Skeletal muscle tissue (tissue), 4 donors: ENCODE measurements around the gene AATK. TPM values are rescaled to one million over a fixed set of nuclear protein-coding genes. Genes with fewer than 3 reads are reported as not detected.

ENCODE experiments used
- H3K27ac ChIP-seq: one replicate; pipeline ENCODE4 v1.7.0; 2013; ENCODE audit warnings: mild to moderate bottlenecking, low read depth, low read length, inconsistent platforms
- H3K27me3 ChIP-seq, 3 donors: one replicate each; pipeline ENCODE4 v1.7.0; 2013; ENCODE audit warnings: low read length in 3 of 3; ENCODE audit not compliant: control insufficient read depth in 3 of 3, insufficient read depth in 3 of 3
- H3K36me3 ChIP-seq, 3 donors: one replicate each; pipeline ENCODE4 v1.7.0; 2013; ENCODE audit warnings: low read length in 3 of 3; ENCODE audit not compliant: control insufficient read depth in 3 of 3, insufficient read depth in 3 of 3
- H3K4me1 ChIP-seq, 3 donors: one replicate each; pipeline ENCODE4 v1.7.0; 2013; ENCODE audit warnings: low read length in 3 of 3, mild to moderate bottlenecking in 3 of 3; ENCODE audit not compliant: control insufficient read depth in 3 of 3, insufficient read depth in 3 of 3
- H3K4me3 ChIP-seq, 3 donors: one replicate each; pipeline ENCODE4 v1.7.0; 2013; ENCODE audit warnings: low read length in 3 of 3
- H3K9ac ChIP-seq, 3 donors: one replicate each; pipeline ENCODE4 v1.7.0; 2013; ENCODE audit warnings: low read length in 3 of 3, mild to moderate bottlenecking in 3 of 3, moderate library complexity in 2 of 3, low read depth in 1 of 3
- H3K9me3 ChIP-seq, 3 donors: one replicate each; pipeline ENCODE4 v1.7.0; 2013; ENCODE audit warnings: low read length in 3 of 3; ENCODE audit not compliant: control insufficient read depth in 3 of 3
- total RNA-seq: library from RNA; depleted of rRNA; stranded (reverse); fragments of >200 nt; gene quantifications from one replicate; pipeline ENCODE4 v1.2.3, GENCODE V29; 2014
- donor health status: Osteomylitis.

The AATK gene
- 10.4 TPM for total RNA-seq

- Histone ChIP-seq H3K4me1 (peaks cover 0 to 3% (median 0%) of the 10 kb centered on the region in 3 donors), H3K27ac (no peak within 1 kb of the TSS), H3K4me3 (peak within 1 kb of the TSS in 1 of 3 donors; percentile 13), H3K9me3 (no peaks in the 10 kb centered on the region), H3K27me3 (peaks cover 40 to 60% (median 43%) of the 10 kb centered on the region in 3 donors), H3K36me3 (no peaks in the 10 kb centered on the region), H3K9ac (no peak within 1 kb of the TSS)
These were observed at the start of gene AATK for GRCh38 chr17:81166033-81166492. AATK (minus strand) TSS chr17:81166221; CDS start chr17:81165992, 229 bp downstream.

GRCh38 chr17:81213978-81214377 is 48.0 kb upstream of the AATK start:
- Histone ChIP-seq H3K36me3 (peaks cover 0 to 2% (median 0%) of the 10 kb centered on the region in 3 donors), H3K9me3 (no peaks in the 10 kb centered on the region), H3K27me3 (no peaks in the 10 kb centered on the region), H3K4me1 (no peaks in the 10 kb centered on the region), H3K4me3 (no peak overlapping the region), H3K27ac (no peak overlapping the region), H3K9ac (no peak overlapping the region)

GRCh38 chr17:81212365-81212764 is 46.3 kb upstream of the AATK start:
- Histone ChIP-seq H3K27me3 (no peaks in the 10 kb centered on the region), H3K4me3 (no peak overlapping the region), H3K4me1 (no peaks in the 10 kb centered on the region), H3K9me3 (no peaks in the 10 kb centered on the region), H3K9ac (no peak overlapping the region), H3K27ac (no peak overlapping the region), H3K36me3 (no peaks in the 10 kb centered on the region)

GRCh38 chr17:81210868-81211267 is 44.8 kb upstream of the AATK start:
- no peak overlapping the region for H3K27ac ChIP-seq

GRCh38 chr17:81210466-81210865 is 44.4 kb upstream of the AATK start:
- Histone ChIP-seq H3K4me3 (no peak overlapping the region), H3K9me3 (no peaks in the 10 kb centered on the region), H3K27me3 (no peaks in the 10 kb centered on the region), H3K36me3 (no peaks in the 10 kb centered on the region), H3K9ac (no peak overlapping the region), H3K4me1 (no peaks in the 10 kb centered on the region), H3K27ac (no peak overlapping the region)

More at GRCh38 chr17:81210868-81211267, 44.8 kb upstream of the AATK start:
- Histone ChIP-seq H3K27me3 (no peaks in the 10 kb centered on the region), H3K9me3 (no peaks in the 10 kb centered on the region), H3K36me3 (no peaks in the 10 kb centered on the region), H3K4me1 (no peaks in the 10 kb centered on the region), H3K9ac (no peak overlapping the region), H3K4me3 (no peak overlapping the region)

- H3K27me3 ChIP-seq: no peaks in the 10 kb centered on the region
- no peaks in the 10 kb centered on the region for H3K36me3 ChIP-seq
- H3K27ac ChIP-seq: no peak overlapping the region
- H3K4me1 ChIP-seq: no peaks in the 10 kb centered on the region
- H3K9me3 ChIP-seq: no peaks in the 10 kb centered on the region
- H3K4me3 ChIP-seq: no peak overlapping the region
- H3K9ac ChIP-seq: no peak overlapping the region
These were observed 43.1 kb upstream of the AATK start for GRCh38 chr17:81209141-81209540.

- no peak overlapping the region for H3K27ac ChIP-seq
- no peak overlapping the region for H3K9ac ChIP-seq
- H3K4me1 ChIP-seq: no peaks in the 10 kb centered on the region
- H3K27me3 ChIP-seq: no peaks in the 10 kb centered on the region
- H3K9me3 ChIP-seq: no peaks in the 10 kb centered on the region
- H3K36me3 ChIP-seq: peaks cover 0 to under 1% (median 0%) of the 10 kb centered on the region in 3 donors
- no peak overlapping the region for H3K4me3 ChIP-seq
These were observed 42.6 kb upstream of the AATK start for GRCh38 chr17:81208651-81209050.

GRCh38 chr17:81207610-81208581 is 41.9 kb upstream of the AATK start:
- Histone ChIP-seq H3K9me3 (no peaks in the 10 kb centered on the region), H3K27me3 (no peaks in the 10 kb centered on the region), H3K4me1 (no peaks in the 10 kb centered on the region), H3K36me3 (peaks cover 0 to 2% (median 0%) of the 10 kb centered on the region in 3 donors), H3K9ac (no peak overlapping the region), H3K4me3 (no peak overlapping the region), H3K27ac (no peak overlapping the region)

GRCh38 chr17:81206657-81207056 is 40.6 kb upstream of the AATK start:
- H3K4me1 ChIP-seq: no peaks in the 10 kb centered on the region
- no peaks in the 10 kb centered on the region for H3K9me3 ChIP-seq
- H3K27me3 ChIP-seq: no peaks in the 10 kb centered on the region
- no peak overlapping the region for H3K4me3 ChIP-seq
- H3K36me3 ChIP-seq: peaks cover 0 to 2% (median 0%) of the 10 kb centered on the region in 3 donors
- no peak overlapping the region for H3K9ac ChIP-seq
- no peak overlapping the region for H3K27ac ChIP-seq

- no peak overlapping the region for H3K27ac ChIP-seq
- H3K36me3 ChIP-seq: peaks cover 0 to 2% (median 0%) of the 10 kb centered on the region in 3 donors
These were observed 40.1 kb upstream of the AATK start for GRCh38 chr17:81206166-81206565.

More at GRCh38 chr17:81206166-81206565, 40.1 kb upstream of the AATK start:
- Histone ChIP-seq H3K4me1 (no peaks in the 10 kb centered on the region), H3K9me3 (no peaks in the 10 kb centered on the region), H3K27me3 (no peaks in the 10 kb centered on the region), H3K9ac (no peak overlapping the region), H3K4me3 (no peak overlapping the region)
